NCI-H1092 treated with DMSO at 0.1 percent for 48 hours (cell line): Measurements from ENCODE around the gene MRPL14.
A peak's percentile ranks its signal among the peaks of the same experiment; 100 is the strongest.
"Not testable (repeated sequence)": the region's sequence is repeated elsewhere in the genome, so short reads cannot be mapped to it uniquely, and the experiment has no call there.

Experiments
- DNase-seq: peaks from one replicate; lab custom pipeline; 2025; lab: John Stamatoyannopoulos, UW

Gene MRPL14

DNA sequence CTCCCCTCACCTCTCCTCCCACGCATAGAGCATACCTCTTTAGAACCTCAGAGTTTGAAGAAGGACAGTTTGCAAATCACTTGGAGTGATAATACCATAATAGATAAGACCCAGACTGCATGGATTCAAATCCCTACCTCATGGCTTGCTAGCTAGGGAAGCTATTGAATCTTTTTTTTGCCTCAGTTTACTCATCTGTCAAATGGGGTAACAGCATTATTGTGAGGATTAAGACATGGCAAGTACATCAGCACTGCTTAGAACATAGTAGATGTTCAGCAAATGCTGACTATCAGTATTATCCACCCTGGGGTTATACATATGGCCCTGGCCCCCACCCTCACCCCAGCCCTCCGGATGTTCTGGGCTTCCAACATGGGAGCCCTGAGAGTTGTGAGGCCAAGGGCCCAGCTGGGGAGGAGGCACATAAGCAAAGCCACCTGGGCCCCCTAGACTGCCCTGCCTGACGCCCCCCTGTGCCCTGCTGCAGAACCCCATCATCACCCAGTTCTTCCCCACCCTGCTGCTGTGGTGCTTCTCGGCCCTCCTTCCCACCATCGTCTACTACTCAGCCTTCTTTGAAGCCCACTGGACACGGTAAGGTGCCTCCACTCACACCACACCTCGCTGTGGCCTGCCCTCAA, 22.2 kb upstream of the MRPL14 start:
- DNase-seq: no peak

DNA sequence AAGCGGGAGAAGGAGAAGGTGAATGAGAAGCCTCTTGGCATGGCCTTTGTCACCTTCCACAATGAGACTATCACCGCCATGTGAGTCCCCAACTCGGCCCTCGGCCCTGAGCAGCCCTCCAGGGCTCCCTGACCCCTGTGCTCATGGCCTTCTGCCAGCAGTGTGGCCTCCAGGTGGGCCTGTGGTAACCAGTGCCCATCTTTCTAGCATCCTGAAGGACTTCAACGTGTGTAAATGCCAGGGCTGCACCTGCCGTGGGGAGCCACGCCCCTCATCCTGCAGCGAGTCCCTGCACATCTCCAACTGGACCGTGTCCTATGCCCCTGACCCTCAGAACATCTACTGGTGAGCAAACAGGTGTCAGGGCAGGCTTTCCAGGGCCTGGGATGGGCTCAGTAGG, 21.1 kb upstream of the MRPL14 start:
- DNase-seq: no peak

DNA sequence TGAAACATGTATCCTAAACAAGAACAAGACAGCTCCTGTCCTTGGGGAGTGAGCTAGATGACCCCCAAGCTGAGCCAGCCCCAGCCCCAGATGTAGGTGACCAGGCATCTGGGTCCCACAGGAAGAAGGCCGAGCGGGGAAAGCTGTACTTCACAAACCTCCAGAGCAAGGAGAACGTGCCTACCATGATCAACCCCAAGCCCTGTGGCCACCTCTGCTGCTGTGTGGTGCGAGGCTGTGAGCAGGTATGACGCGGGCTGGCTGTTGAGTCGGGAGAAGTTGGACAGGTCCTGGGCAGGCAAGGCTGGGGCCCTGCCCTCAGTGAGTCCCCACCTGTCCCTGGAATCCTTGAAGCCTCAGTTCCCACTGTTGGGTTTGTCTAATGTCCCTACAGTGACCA, 20.0 kb upstream of the MRPL14 start:
- DNase-seq: no peak

DNA sequence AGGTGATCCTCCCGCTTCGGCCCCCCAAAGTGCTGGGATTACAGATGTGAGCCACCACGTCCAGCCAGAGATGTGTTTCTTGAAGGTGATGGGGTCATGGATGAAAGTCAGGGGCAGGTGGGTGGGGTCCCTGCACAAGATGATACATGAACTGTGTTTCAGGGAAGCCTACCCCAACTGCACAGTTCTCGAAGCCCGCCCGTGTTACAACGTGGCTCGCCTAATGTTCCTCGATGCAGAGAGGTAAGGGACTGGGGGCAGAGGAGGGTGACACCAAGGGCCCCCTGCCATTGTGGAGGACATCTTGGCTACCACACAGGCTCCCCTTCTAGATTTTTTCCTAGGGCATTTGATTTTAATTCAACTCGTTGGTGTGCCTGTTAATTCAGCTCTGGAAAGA, 19.4 kb upstream of the MRPL14 start:
- no peak for DNase-seq

DNA sequence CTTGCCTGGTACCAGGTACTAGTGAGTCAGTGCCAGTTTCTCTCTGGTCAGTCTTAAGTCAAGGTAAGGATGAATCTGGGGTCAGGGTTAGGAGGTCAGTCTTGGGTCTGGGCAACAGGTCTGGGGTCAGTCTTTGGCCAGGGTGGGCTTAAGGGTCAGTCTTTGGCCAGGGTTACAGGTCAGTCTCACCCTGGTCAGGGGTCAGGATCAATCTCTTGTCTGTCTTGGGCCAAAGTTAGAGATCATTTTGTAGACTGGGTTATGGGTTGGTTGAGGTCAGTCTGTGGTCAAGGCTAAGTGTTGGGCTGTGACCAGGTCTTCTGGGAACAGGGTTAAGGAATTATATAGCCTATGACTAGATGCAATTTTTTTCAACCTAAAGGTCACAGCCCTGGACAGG, 18.6 kb upstream of the MRPL14 start:
- DNase-seq: no peak

DNA sequence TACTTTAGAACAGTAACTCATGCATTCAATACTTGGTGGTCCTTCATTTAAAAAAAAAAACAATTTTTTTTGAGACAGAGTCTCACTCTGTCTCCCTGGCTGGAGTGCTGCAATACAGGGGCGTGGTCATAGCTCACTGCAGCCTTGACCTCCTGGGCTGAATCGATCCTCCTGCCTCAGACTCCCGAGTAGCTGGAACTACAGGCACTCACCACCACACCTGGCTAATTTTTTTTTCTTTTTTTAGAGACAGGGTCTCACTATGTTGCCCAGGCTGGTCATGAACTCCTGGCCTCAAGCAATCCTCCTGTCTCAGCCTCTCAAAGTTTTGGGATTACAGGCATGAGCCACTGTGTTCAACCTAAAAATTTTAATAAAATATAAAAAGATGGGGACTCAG, 17.3 kb upstream of the MRPL14 start:
- DNase-seq: not testable (repeated sequence)

DNA sequence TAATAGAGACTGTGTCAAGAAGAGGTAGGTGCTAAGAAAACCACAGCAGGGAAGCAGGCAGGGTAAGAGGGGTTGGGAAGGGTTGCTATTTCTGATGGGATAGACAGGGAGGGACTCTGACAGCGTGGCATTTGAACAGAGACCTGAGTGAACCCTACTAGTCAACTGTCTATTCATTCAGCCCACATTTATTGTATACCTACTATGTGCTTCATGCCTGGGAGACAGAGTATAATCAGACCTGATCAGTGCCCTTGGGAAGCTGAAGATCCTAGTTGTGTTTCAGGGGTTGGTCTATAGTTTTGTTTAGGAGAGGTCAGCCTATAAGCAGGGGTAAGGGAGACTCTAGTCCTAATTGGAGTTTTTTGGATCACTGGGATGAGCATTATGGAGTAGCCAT, 16.5 kb upstream of the MRPL14 start:
- DNase-seq: no peak

DNA sequence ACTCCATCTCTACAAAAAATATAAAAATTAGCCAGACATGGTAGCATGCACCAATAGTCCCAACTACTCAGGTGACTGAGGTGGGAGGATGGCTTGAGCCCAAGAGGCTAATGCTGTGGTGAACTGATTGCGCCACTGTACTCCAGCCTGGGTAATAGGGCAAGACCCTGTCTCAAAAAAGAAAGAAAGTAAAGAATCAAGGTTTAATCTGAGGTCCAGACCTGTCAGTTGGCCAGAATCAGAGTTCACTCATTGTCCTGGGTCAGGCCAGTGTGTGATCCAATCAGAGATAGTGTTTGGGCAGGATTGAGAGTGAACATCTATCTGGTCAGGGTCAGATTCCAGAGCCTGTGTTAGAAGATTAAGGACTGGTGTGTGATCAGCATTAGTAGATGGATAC, 15.6 kb upstream of the MRPL14 start:
- no peak for DNase-seq

DNA sequence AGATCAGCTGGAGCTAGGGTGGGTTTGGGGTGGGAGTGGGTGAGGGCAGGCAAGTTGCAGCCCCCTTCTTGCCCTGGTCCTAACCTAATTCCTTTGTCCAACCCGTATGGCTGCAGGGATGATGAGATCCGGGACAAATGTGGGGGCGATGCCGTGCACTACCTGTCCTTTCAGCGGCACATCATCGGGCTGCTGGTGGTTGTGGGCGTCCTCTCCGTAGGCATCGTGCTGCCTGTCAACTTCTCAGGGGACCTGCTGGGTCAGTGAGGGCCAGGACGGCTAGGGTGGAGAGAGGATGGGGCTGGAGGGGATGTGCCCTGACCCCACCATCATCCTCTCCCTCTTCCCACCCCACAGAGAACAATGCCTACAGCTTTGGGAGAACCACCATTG, 12.1 kb upstream of the MRPL14 start:
- no peak for DNase-seq

DNA sequence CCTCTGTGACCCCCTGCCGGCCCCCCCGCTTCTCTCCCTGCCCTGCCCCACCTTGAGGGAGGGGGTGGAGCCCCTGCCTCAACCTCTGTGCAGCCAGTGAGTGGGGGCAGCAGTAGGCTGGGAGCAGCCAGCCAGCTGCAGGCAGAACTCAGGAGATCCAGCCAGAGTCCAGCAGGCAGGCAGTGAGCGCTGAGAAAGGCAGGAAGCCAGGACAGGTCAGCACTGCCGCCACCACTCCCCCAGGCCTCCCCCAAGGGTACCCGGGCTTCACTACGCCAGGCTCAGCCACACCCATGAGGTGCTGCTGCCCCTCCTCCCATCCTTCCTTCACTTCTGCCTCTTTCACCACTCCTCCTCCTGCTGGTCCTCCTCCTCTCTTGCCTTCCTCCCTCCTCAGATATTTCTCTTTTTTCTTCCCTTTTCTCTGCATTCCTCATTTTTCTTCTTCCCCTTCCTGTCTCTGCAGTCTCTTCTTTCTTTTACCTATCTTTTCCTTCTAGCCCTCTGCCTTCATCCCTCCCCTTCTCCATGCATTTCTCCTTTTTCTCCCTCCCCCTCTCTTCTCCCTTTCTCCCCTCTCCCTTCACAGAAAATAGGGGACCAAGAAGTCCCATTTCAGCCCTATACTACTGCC, 11.6 kb upstream of the MRPL14 start:
- no peak for DNase-seq

DNA sequence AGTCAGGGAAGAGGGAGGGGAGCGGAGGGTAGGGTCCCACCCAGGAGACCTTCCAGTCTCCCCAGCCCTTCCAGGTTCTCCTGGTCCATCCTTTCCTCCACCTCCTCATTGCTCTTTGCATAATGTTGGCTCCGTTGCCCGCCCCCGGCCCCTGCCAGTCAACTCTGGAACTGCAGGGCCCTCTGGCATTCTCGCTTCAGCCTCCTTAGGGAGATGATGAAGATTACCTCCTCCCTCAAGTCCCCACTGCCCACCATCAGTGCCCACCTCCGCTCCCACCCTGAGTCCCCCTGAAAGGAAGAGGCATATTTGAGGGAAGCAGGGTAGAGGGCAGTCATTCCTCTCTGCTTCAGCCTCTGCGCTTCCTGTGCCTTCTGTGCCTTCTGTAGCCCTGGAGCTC, 8.6 kb upstream of the MRPL14 start:
- no peak for DNase-seq

DNA sequence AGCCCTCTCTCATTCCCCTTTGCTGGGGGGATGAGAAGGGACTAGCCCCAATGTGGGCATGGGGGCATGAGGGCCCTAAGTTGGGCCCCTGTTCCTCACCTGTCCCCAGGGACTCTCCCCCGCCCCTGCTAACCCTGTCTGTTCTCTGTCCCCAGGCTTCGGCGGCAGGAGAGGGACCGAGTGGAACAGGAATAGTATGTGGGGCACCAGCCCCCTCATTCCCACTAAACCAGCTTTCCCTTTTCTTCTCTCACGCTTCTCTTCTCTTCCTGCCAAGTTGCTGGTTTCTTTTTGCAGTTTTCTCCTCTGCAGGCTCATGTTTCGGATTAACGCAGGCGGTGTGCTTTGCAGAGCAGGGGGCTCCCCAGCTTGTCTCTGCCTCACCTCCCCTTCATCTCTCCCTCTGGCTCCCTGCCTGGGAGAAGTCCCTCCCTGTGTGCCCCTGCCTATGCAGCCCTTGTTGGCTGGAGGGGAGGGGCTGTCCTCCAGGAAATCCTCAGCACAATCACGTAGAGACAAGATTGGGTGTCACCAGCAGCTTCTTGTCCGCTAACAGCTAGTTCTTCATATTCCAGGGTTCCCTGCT, 8.0 kb upstream of the MRPL14 start:
- DNase-seq: no peak

DNA sequence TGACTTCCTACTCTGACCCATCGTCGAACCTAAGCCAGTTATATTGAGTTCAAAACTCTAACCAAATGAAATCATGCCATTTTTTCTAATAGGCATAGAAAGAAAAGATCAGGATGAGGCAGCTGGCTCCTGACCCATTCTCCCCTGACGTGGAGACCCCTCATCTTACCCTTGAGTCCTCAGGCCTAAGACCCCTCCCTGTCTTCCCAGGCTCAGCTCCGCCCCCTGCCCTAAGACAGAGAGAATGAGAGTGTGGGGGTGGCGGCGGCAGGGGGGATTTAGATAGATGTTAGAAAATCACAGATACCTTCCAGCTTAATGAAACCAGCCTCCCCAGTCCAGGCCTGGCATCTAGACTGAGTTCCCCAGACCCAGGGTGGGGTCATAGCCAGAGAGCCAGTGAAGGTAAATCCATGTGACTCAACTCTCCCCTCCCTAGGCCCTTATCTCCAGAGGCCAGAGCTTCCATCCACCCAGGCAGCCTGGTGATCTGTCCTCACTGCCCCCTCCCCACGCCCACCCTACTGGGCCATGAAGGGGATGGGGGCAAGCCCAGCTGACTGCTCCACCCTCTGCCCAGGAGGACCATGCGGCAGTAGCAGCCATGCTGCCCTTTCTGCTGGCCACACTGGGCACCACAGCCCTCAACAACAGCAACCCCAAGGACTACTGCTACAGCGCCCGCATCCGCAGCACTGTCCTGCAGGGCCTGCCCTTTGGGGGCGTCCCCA, 6.9 kb upstream of the MRPL14 start:
- DNase-seq: no peak

DNA sequence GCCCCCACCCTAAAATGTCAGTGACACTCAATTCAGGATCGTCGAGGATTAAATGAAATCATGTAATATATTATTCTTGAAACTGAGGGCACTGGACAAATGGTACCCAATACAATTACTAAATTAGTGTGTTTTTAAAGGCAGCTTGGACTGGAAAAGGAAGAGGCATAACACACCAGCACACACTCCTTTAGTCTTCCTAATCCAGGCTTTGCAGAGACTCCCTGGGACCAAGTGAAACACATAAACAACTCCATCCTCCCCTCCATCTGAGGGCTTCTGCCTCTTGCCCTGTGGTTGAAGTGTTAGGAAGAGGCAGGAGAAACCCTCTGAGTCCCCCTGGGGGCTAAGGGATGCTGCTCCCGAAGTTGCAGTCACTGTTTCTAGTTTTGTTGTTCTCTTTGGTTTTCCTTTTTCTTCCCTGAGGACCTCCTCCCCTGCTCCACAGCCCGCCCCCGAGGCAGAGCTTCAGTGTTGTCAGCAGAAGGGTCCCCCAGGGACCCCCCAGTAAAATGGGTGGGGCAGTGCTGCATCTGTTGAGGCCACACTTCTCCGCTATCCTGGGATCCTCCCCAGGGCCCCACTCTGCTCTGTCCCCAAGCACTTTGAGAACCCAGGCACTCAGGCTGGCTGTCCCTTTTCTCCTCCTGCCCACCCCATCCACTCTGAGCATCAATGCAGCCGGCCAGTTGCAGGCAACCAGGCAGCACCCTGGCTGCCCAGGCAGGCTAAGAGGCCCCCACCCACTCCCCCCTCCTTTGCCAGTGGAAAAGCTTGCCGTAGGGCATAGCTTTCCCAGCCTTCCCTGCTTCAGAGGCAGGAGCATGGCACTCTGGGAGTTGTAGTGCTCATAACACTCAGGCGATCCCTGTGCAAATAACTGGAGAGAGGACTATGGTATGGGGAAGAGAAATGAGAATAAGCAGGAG, 6.0 kb upstream of the MRPL14 start:
- DNase-seq: no peak

DNA sequence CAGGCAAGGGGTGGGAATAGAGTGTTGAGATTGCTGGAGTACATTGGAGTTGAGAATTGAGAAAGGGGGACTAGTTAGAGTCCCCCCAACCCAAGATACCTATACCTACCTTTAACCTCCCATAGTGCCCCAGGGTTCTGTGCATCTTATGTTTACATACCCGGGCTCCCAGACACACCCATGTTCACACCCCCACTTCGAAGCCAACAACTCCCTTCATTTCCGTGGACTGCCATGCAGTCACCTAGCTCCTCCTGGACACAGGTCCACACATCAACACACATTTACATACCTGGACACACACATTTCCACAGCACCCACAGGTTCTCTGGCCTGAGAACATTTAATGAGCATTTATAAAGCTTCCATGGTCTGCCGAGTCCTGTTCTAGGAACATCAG, 5.2 kb upstream of the MRPL14 start:
- no peak for DNase-seq

DNA sequence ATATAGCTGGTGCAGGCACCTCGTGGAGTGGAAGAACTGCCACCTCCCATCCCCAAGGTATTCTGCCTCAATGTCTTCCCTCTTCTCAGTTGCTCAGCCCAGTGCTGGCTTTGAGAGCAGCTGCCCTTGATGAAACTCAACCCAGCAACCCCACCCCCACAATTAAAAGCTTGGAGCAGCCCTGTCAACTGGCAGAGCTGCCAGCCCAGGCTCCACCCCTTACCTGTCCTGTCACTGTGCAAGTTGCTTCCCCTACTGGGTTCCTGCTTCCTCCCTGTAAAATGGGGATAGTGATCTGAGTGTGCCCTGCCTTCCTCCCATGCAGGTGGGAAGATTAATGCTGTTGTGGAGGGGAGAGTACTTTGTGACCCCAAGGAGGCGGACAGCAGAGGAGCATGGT, 4.6 kb upstream of the MRPL14 start:
- no peak for DNase-seq

DNA sequence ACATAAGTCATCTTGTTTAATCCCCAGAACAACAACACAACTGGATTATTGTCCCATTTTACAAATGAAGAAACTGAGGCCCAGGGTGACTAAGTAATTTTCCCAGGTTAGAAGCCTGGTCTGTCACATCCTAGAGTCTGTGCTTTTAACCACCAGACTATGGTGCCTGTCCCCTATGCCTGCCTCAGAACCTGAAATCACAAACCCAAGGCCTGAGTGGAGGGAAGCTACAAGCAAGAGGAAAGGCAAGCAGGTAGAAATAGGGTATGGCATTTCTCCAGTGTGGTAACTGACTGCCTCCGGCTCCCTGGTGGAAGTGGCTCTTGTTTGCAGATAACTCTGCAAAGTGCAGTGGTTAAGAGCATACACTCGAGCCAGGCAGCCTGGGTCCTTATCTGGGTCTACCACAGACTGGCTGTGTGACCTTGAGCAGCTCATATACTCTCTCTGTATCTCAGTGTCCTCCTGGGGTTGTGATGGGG, 2.6 kb upstream of the MRPL14 start:
- no peak for DNase-seq

DNA sequence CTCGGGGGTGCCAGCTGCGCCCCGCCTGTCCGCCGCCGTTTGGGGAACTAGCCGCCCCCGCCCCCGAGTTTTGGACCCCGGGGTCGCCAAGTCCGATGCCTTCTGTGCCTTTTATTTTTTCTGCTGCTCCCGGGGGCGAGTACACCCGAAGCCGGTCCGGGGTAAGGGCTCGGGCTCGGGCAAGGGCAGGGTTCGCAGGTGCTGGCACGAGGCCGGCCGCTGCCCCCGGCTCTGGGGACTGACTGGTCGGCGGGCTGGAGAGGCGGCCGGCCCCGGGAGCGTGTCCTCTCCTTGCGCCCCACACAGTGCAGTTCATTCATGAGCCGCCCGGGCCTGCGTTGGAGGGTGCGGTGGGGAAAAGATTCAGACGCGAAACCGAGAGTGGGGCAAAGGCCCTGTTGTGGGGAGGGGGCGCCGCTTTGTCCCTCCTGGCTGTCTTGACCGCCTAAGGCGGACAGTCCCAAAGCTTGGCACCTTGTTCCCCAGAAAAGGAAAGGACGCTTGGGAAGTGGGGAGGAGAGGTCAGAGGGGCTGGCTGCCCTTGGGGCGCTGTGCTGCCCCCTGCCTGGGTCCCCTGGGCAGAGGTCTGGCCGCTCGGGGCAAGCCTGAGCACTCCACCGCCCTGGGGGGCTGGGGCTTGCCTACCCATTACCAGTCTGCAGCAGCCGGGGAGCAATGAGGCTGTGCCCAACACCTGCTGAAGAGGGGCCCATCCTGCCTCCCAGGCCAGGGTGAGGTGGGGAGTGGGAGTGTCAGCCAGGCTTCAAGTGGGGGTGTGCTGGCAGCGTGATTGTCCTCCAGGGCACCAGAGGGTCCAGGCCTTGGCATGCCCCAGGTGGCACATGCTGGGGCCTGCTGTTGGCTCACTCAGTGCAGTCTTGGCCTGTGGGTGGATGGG, 1.0 kb upstream of the MRPL14 start:
- peak; percentile 47 for DNase-seq

DNA sequence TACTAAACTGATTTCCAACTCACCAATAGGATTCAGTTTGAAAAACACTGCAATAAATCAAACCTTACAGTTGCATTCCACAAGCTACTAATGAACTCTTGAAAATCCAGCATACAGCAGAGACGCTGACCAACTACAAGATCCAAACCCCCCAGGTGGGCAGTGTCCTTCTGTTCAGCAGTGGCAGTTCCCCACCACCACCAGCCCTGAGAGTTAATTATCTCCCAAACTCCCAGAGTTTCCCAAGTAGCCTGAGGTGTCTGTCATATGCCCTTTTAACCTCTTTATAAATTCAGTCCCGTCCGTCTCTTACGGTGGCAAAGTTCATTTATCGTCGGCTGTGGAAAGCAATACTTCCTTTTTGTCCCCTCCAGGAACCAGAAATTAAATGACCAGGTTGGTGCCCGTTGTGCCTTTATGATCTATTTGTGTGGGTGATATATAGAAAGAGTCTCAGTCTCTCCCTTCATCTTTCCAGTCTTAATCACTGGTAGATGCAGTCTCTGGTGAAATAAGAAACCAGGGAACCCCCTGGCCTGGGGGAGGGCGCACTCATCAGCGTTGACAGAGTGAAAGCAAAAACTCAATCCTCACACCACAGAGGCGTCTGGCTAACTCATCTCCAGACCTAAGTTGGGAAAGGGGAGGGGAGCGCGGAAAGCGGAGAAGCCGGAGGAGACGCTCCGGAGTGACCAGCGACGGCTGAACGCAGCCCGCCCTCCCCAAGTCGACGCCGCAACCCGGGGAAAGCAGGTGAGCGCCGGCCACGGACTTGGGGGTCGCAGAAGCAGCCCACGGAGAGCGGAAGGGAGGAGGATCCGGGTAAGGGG, 717 bp downstream of the MRPL14 start:
- DNase-seq: peak; percentile 47

DNA sequence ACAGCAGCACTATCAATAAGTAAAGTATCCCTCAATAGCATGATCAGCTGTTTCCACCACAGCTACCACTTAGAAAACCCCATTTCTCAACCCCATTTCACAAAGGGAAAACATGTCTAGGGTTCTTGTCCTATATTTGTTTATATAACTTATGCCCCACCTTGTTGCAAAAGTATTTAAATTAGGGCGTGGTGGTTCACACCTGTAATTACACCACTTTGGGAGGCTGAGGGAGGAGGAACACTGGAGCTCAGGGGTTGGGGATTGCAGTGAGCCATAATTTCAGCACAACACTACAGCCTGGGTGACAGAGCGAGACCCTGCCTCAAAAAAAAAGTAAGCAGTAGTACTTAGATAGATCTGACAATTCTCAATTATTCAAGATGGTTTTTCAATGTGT, 3.7 kb downstream of the MRPL14 start:
- no peak for DNase-seq
